Lower lobe of right lung (tissue), 2 donors: Measurements from ENCODE around the gene RHBDD1. TPM values are rescaled to one million over a fixed set of nuclear protein-coding genes. Genes with fewer than 3 reads are reported as not detected.

ENCODE experiments used
- ATAC-seq, 2 donors: fragments of 200-7000 bp; cut with Tn5 transposase; one replicate each; pipeline ENCODE4 v1.9.1; 2020 to 2022; ENCODE audit warnings: mild to moderate bottlenecking in 2 of 2, moderate library complexity in 2 of 2
- DNase-seq: peaks from one replicate; pipeline ENCODE4 v3.0.0-alpha.2; 2020
- H3K27ac ChIP-seq: fragments of 200-600 bp; one replicate; pipeline ENCODE4 v1.8.0; 2022
- H3K27me3 ChIP-seq: fragments of 200-600 bp; one replicate; pipeline ENCODE4 v1.8.0; 2022; ENCODE audit warnings: low read depth
- H3K36me3 ChIP-seq: fragments of 200-600 bp; one replicate; pipeline ENCODE4 v1.8.0; 2022; ENCODE audit warnings: mild to moderate bottlenecking
- H3K4me1 ChIP-seq: fragments of 200-600 bp; one replicate; pipeline ENCODE4 v1.8.0; 2022
- H3K4me3 ChIP-seq: fragments of 200-600 bp; one replicate; pipeline ENCODE4 v1.8.0; 2022; ENCODE audit warnings: mild to moderate bottlenecking
- H3K9me3 ChIP-seq: fragments of 200-600 bp; one replicate; pipeline ENCODE4 v1.8.0; 2022
- intact Hi-C: fragments of 100-400 bp; cut with DNase I; formaldehyde crosslinking; loops from one replicate; pipeline ENCODE4 v1.11.0; 2022
- total RNA-seq: library from RNA; stranded (reverse); fragmentation: NEBNext Ultra II Directional; extraction: Animal tissue kit (Norgen Biotek cat#: 25700); gene quantifications from one replicate; pipeline ENCODE4 v1.2.1, GENCODE V29; 2021
- TF ChIP-seq, protein P1 (sequence below): fragments of 200-600 bp; IDR thresholded peaks from one replicate; pipeline ENCODE4 v1.8.0; 2022; ENCODE audit warnings: antibody characterized with exemption, mild to moderate bottlenecking
- donor health status: DM: no; HTN: yes; CAD: no; lungs with severe emphysema.

RHBDD1 gene
- total RNA-seq, 1 donor from 2014 or later = 42.2 TPM

- Histone ChIP-seq H3K36me3 (peaks cover 6% of the 10 kb centered on the region), H3K4me1 (no peaks in the 10 kb centered on the region), H3K9me3 (no peaks in the 10 kb centered on the region), H3K4me3 (no peak overlapping the region), H3K27ac (no peak overlapping the region), H3K27me3 (no peaks in the 10 kb centered on the region)
- DNase-seq = no peak
- no peak for ATAC-seq
- TF ChIP-seq, protein P1, sequence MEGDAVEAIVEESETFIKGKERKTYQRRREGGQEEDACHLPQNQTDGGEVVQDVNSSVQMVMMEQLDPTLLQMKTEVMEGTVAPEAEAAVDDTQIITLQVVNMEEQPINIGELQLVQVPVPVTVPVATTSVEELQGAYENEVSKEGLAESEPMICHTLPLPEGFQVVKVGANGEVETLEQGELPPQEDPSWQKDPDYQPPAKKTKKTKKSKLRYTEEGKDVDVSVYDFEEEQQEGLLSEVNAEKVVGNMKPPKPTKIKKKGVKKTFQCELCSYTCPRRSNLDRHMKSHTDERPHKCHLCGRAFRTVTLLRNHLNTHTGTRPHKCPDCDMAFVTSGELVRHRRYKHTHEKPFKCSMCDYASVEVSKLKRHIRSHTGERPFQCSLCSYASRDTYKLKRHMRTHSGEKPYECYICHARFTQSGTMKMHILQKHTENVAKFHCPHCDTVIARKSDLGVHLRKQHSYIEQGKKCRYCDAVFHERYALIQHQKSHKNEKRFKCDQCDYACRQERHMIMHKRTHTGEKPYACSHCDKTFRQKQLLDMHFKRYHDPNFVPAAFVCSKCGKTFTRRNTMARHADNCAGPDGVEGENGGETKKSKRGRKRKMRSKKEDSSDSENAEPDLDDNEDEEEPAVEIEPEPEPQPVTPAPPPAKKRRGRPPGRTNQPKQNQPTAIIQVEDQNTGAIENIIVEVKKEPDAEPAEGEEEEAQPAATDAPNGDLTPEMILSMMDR = no peak
- intact Hi-C loops = no loop called here
These were observed 38.9 kb downstream of the RHBDD1 start for GRCh38 chr2:226874749-226875148.

- ATAC-seq = peak; percentile 60 to 76
These were observed 39.8 kb downstream of the RHBDD1 start for GRCh38 chr2:226875438-226876225.

DNA sequence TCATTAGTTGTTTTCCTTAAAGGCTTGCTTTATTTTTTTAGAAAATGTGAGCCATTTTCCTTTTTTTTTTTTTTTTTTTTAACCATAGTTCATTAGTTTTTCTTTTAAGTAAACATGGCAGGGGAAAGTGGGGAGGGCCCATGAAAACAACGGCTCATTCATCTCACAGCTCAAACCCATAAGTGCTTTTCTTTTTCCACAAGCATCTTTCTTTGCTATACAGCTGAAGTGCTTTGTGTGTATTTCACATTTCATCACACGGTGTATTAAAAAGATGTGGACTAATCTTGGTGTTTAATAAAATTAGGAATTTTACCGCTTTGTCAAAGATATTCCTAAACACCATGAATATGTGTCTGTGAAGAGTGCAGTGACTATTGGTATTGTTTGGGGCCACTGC, 41.6 kb downstream of the RHBDD1 start:
- Histone ChIP-seq H3K9me3 (no peaks in the 10 kb centered on the region), H3K4me3 (no peak overlapping the region), H3K4me1 (no peaks in the 10 kb centered on the region), H3K36me3 (no peaks in the 10 kb centered on the region), H3K27me3 (no peaks in the 10 kb centered on the region), H3K27ac (no peak overlapping the region)
- DNase-seq (no peak), ATAC-seq (no peak)
- TF ChIP-seq, protein P1 = no peak
- intact Hi-C loops = no loop called here

More at GRCh38 chr2:226875438-226876225, 39.8 kb downstream of the RHBDD1 start:
- intact Hi-C loops = no loop called here
- Histone ChIP-seq H3K27me3 (no peaks in the 10 kb centered on the region), H3K4me1 (no peaks in the 10 kb centered on the region), H3K36me3 (no peaks in the 10 kb centered on the region), H3K4me3 (no peak overlapping the region), H3K27ac (no peak overlapping the region), H3K9me3 (no peaks in the 10 kb centered on the region)
- no peak for DNase-seq
- TF ChIP-seq, protein P1 = no peak

DNA sequence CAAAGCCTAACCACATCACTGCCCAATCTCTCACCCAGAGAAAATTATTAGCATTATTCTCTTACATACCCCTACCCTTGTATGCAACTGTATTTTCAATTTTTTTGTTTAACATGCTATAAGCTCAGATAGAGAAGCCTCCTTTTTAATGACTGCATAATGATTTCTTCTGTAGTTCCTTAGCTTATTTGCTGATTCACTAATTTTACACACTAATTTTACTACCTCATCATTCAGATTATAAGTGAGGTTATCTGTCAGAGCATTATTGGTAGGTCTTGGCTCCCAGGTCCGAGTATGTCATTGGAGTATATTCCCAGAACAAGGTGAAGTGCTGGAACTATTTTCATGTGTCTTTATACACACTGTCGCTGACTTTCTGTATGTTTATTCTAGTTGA, 45.4 kb downstream of the RHBDD1 start:
- no peaks in the 10 kb centered on the region for H3K9me3 ChIP-seq
- no peak overlapping the region for H3K27ac ChIP-seq
- ATAC-seq (no peak), DNase-seq (no peak)
- TF ChIP-seq, protein P1 = no peak
- H3K36me3 ChIP-seq = no peaks in the 10 kb centered on the region
- H3K4me1 ChIP-seq = no peaks in the 10 kb centered on the region
- H3K4me3 ChIP-seq = no peak overlapping the region
- intact Hi-C loops = no loop called here
- no peaks in the 10 kb centered on the region for H3K27me3 ChIP-seq

GRCh38 chr2:226882606-226883005, 46.8 kb downstream of the RHBDD1 start:
- no peak overlapping the region for H3K27ac ChIP-seq
- no peaks in the 10 kb centered on the region for H3K36me3 ChIP-seq
- intact Hi-C loops = no loop called here
- no peak for DNase-seq
- no peaks in the 10 kb centered on the region for H3K4me1 ChIP-seq
- no peaks in the 10 kb centered on the region for H3K9me3 ChIP-seq
- no peak for ATAC-seq
- H3K27me3 ChIP-seq = no peaks in the 10 kb centered on the region
- H3K4me3 ChIP-seq = no peak overlapping the region
- TF ChIP-seq, protein P1 = no peak
